ENCODE results near the gene EREG. TPM values are rescaled to one million over a fixed set of nuclear protein-coding genes. Genes with fewer than 3 reads are reported as not detected.

EREG gene
- total RNA-seq, 1 experiment from 2014 or later: not detected

- Histone ChIP-seq H4K5ac (ENCODE audit: insufficient read length, low read depth, low read length) (no peak overlapping the region), H4K91ac (ENCODE audit: insufficient read length, low read depth, low read length) (no peak overlapping the region), H2BK20ac (ENCODE audit: low read depth, low read length, poor library complexity, severe bottlenecking) (no peak overlapping the region), H3K23me2 (ENCODE audit: insufficient read length, low read depth, low read length, poor library complexity, severe bottlenecking) (peaks cover 8% of the 10 kb centered on the region), H4K8ac (replicated peaks; ENCODE audit: insufficient read length, low read depth, low read length) (no peak overlapping the region), H3K14ac (ENCODE audit: insufficient read depth, low read length) (no peak overlapping the region), H3K56ac (ENCODE audit: insufficient read length, low read depth, low read length) (no peak overlapping the region), H2BK15ac (ENCODE audit: low read depth, low read length) (no peak overlapping the region), H3K9me3 (ENCODE audit: control insufficient read depth, low read depth, low read length) (no peaks in the 10 kb centered on the region), H3K79me2 (ENCODE audit: insufficient read depth, low read length) (no peaks in the 10 kb centered on the region), H3K4me1 (ENCODE audit: insufficient read depth, low read length) (no peaks in the 10 kb centered on the region), H3K4me2 (ENCODE audit: insufficient read depth, insufficient read length, low read length) (no peak overlapping the region), H3K27ac (ENCODE audit: insufficient read length, low read depth, low read length) (no peak overlapping the region), H2BK12ac (ENCODE audit: insufficient read length, low read depth, low read length) (no peak overlapping the region), H3K27me3 (ENCODE audit: insufficient read depth, low read length) (0 out of 2 replicates have a peak, but pooled peaks cover 2% of the 10 kb centered on the region), H3K4ac (ENCODE audit: low read depth, low read length) (no peak overlapping the region), H2AK5ac (ENCODE audit: insufficient read length, low read length) (no peak overlapping the region), H3T11ph (ENCODE audit: low read length) (no peak overlapping the region), H3K18ac (ENCODE audit: insufficient read length, low read depth, low read length) (no peak overlapping the region), H2AFZ (ENCODE audit: low read length) (no peak overlapping the region), H4K20me1 (ENCODE audit: control insufficient read depth, insufficient read depth, insufficient read length) (no peaks in the 10 kb centered on the region), H3K9ac (ENCODE audit: extremely low read depth, insufficient read length, low read length) (no peak overlapping the region), H2BK5ac (ENCODE audit: insufficient read length, low read length) (no peak overlapping the region), H3K79me1 (ENCODE audit: insufficient read depth, low read depth, low read length, poor library complexity, severe bottlenecking) (no peaks in the 10 kb centered on the region), H3K23ac (ENCODE audit: insufficient read length, low read depth, low read length) (no peak overlapping the region), H2BK120ac (ENCODE audit: low read depth, low read length, poor library complexity, severe bottlenecking) (no peak overlapping the region)
- peaks cover 26% of the 10 kb centered on the region for H3K27me3 Mint-ChIP-seq (ENCODE audit: low read depth)
- no peak for TF ChIP-seq CTCF (conservative IDR thresholded peaks at IDR 0.05)
- no peak for DNase-seq
- no peak overlapping the region for H3K4me3 Mint-ChIP-seq
- H3K4me1 Mint-ChIP-seq: peaks cover 10 to 11% of the 10 kb centered on the region in 2 experiments
- no CpG with 5 or more reads among the region's 1 CpG for WGBS (ENCODE audit: extremely low coverage, insufficient read length, low lambda C conversion rate)
- no peaks in the 10 kb centered on the region for H3K36me3 Mint-ChIP-seq (ENCODE audit: insufficient read depth in 1 of 3, low read depth in 3 of 3)
- no peaks in the 10 kb centered on the region; a peak in 1 of 5 replicates for H3K9me3 Mint-ChIP-seq
- no peak overlapping the region for H3K27ac Mint-ChIP-seq
Observed at GRCh38 chr4:74367656-74368290, 2.8 kb downstream of the EREG start.
